Stimulated activated memory B cell treated with anti-CD40 and anti-IgM and Interleukin-4, amounts not matched to agents 10 μg/mL and 1 μg/mL and 100 μg/mL, for 72 hours (primary cell): ENCODE data around the gene LYPD6B.

ENCODE experiments used
- ATAC-seq: fragments of 150-1000 bp; cut with Tn5 transposase; 2 replicates; pipeline ENCODE4 v1.10.0; 2021
- H3K27ac Mint-ChIP-seq: one replicate; pipeline ENCODE4 v1.8.0; 2022; ENCODE audit warnings: mild to moderate bottlenecking, mixed read lengths
- H3K27me3 Mint-ChIP-seq: one replicate; pipeline ENCODE4 v1.8.0; 2022; ENCODE audit warnings: mixed read lengths
- H3K36me3 Mint-ChIP-seq: one replicate; pipeline ENCODE4 v1.8.0; 2022; ENCODE audit warnings: mixed read lengths
- H3K4me1 Mint-ChIP-seq: one replicate; pipeline ENCODE4 v1.8.0; 2022; ENCODE audit warnings: mixed read lengths
- H3K4me3 Mint-ChIP-seq: one replicate; pipeline ENCODE4 v1.8.0; 2022; ENCODE audit warnings: mild to moderate bottlenecking, moderate library complexity, mixed read lengths
- H3K9me3 Mint-ChIP-seq: one replicate; pipeline ENCODE4 v1.8.0; 2022; ENCODE audit warnings: mixed read lengths

The LYPD6B gene

GRCh38 chr2:149047118-149047517, 8.6 kb downstream of the LYPD6B start:
- no peak for ATAC-seq

DNA sequence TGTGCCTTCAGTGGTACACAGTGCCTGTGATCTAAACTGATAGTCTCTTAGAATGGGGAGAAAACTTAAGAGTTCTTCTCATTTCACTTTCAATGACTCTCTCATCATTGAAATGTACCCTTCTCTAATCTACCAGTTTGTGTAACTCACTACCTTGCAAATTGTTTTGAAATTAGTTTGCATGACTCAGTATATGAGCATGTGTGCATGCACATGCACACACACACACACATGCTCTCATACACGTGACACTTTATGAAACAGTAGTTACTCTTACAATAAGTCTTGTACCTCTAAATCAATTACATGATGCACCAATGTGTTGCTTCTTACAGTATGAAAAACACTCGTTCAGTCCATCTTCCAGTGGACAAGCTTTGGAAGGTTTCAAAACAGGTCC, 10.6 kb downstream of the LYPD6B start:
- no peaks in the 10 kb centered on the region for H3K4me1 Mint-ChIP-seq
- ATAC-seq = no peak
- H3K36me3 Mint-ChIP-seq = peaks cover 32% of the 10 kb centered on the region
- H3K9me3 Mint-ChIP-seq = peaks cover 17% of the 10 kb centered on the region
- no peaks in the 10 kb centered on the region for H3K27me3 Mint-ChIP-seq
- no peak overlapping the region for H3K4me3 Mint-ChIP-seq
- no peak overlapping the region for H3K27ac Mint-ChIP-seq

More at GRCh38 chr2:149047118-149047517, 8.6 kb downstream of the LYPD6B start:
- Mint-ChIP-seq H3K4me3 (no peak overlapping the region), H3K36me3 (peaks cover 32% of the 10 kb centered on the region), H3K27ac (no peak overlapping the region), H3K4me1 (no peaks in the 10 kb centered on the region), H3K9me3 (peaks cover 17% of the 10 kb centered on the region), H3K27me3 (no peaks in the 10 kb centered on the region)

DNA sequence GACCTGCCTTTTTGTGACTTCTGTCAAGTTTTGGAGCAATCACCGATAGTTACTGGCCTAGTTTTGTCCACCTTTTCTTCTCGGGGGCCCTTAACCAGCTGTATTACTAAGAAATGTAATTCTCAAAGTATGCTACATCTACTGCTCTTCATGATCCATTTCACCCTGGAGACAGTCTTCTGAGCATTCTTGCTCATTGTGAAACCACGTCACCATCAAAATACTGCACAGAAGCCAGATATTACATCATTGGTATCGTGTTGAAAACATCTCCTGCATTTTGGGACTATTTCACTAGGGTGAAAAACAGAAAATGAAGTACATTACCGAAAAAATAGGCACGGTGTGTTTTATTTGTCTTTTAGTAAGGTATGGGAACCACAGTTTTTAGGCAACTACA, 11.7 kb downstream of the LYPD6B start:
- no peaks in the 10 kb centered on the region for H3K4me1 Mint-ChIP-seq
- H3K27ac Mint-ChIP-seq = no peak overlapping the region
- no peak for ATAC-seq
- H3K9me3 Mint-ChIP-seq = peaks cover 16% of the 10 kb centered on the region
- H3K36me3 Mint-ChIP-seq = peaks cover 32% of the 10 kb centered on the region
- no peaks in the 10 kb centered on the region for H3K27me3 Mint-ChIP-seq
- H3K4me3 Mint-ChIP-seq = no peak overlapping the region

GRCh38 chr2:149055751-149056150, 17.3 kb downstream of the LYPD6B start:
- Mint-ChIP-seq H3K36me3 (no peaks in the 10 kb centered on the region), H3K27ac (no peak overlapping the region), H3K27me3 (no peaks in the 10 kb centered on the region), H3K4me1 (no peaks in the 10 kb centered on the region), H3K9me3 (no peaks in the 10 kb centered on the region), H3K4me3 (no peak overlapping the region)
- ATAC-seq = no peak

GRCh38 chr2:149056541-149057255, 18.2 kb downstream of the LYPD6B start:
- Mint-ChIP-seq H3K4me3 (no peak overlapping the region), H3K4me1 (no peaks in the 10 kb centered on the region)
- no peak for ATAC-seq

DNA sequence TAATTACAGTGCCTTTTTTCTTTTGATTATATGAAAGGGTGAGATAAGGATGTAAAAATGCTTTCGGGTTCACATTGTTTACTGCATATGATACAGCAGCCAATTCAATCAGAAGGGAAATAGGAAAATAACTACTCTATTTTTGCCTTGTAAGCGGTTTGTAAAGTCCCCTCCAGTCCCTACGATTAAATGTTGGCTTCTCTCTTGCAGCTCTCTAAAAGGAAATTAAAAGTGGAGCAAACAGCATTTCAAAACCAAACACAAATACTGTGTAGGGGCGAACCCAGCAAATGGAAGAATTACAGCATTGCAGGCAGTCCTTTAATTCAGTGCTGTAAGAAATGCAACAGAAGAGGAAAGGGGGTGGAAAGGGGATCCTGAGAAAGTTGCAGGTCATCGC, 18.9 kb downstream of the LYPD6B start:
- Mint-ChIP-seq H3K36me3 (no peaks in the 10 kb centered on the region), H3K4me3 (no peak overlapping the region)

More at GRCh38 chr2:149056541-149057255, 18.2 kb downstream of the LYPD6B start:
- no peaks in the 10 kb centered on the region for H3K27me3 Mint-ChIP-seq
- no peak overlapping the region for H3K27ac Mint-ChIP-seq
- H3K36me3 Mint-ChIP-seq = no peaks in the 10 kb centered on the region
- no peaks in the 10 kb centered on the region for H3K9me3 Mint-ChIP-seq

GRCh38 chr2:149058936-149059335, 20.4 kb downstream of the LYPD6B start:
- H3K4me3 Mint-ChIP-seq = no peak overlapping the region
- H3K4me1 Mint-ChIP-seq = peaks cover 6% of the 10 kb centered on the region
- H3K9me3 Mint-ChIP-seq = no peaks in the 10 kb centered on the region
- H3K36me3 Mint-ChIP-seq = no peaks in the 10 kb centered on the region
- no peak overlapping the region for H3K27ac Mint-ChIP-seq
- ATAC-seq = no peak
- no peaks in the 10 kb centered on the region for H3K27me3 Mint-ChIP-seq

More for the DNA sequence above, 18.9 kb downstream of the LYPD6B start:
- Mint-ChIP-seq H3K4me1 (no peaks in the 10 kb centered on the region), H3K27me3 (no peaks in the 10 kb centered on the region), H3K27ac (no peak overlapping the region), H3K9me3 (no peaks in the 10 kb centered on the region)
- no peak for ATAC-seq

- Mint-ChIP-seq H3K9me3 (no peaks in the 10 kb centered on the region), H3K4me3 (no peak overlapping the region), H3K4me1 (peaks cover 6% of the 10 kb centered on the region), H3K27me3 (no peaks in the 10 kb centered on the region), H3K36me3 (no peaks in the 10 kb centered on the region), H3K27ac (no peak overlapping the region)
- ATAC-seq = no peak
These were observed 21.3 kb downstream of the LYPD6B start for GRCh38 chr2:149059822-149060221.

- Mint-ChIP-seq H3K27ac (no peak overlapping the region), H3K9me3 (no peaks in the 10 kb centered on the region), H3K4me3 (no peak overlapping the region), H3K36me3 (no peaks in the 10 kb centered on the region), H3K27me3 (peaks cover under 1% of the 10 kb centered on the region), H3K4me1 (peaks cover 6% of the 10 kb centered on the region)
- no peak for ATAC-seq
These were observed 22.7 kb downstream of the LYPD6B start for GRCh38 chr2:149061133-149061745.

- no peak overlapping the region for H3K4me3 Mint-ChIP-seq
- no peak for ATAC-seq
- H3K9me3 Mint-ChIP-seq = peaks cover 6% of the 10 kb centered on the region
- no peak overlapping the region for H3K27ac Mint-ChIP-seq
- peaks cover 6% of the 10 kb centered on the region for H3K36me3 Mint-ChIP-seq
- H3K4me1 Mint-ChIP-seq = peaks cover 6% of the 10 kb centered on the region
- peaks cover 9% of the 10 kb centered on the region for H3K27me3 Mint-ChIP-seq
These were observed 24.0 kb downstream of the LYPD6B start for GRCh38 chr2:149062531-149062930.

- H3K4me1 Mint-ChIP-seq = peaks cover 6% of the 10 kb centered on the region
- ATAC-seq = no peak
- H3K36me3 Mint-ChIP-seq = peaks cover 6% of the 10 kb centered on the region
- no peak overlapping the region for H3K27ac Mint-ChIP-seq
- peaks cover 6% of the 10 kb centered on the region for H3K9me3 Mint-ChIP-seq
- peaks cover 9% of the 10 kb centered on the region for H3K27me3 Mint-ChIP-seq
- H3K4me3 Mint-ChIP-seq = no peak overlapping the region
These were observed 24.7 kb downstream of the LYPD6B start for GRCh38 chr2:149063177-149063576.

DNA sequence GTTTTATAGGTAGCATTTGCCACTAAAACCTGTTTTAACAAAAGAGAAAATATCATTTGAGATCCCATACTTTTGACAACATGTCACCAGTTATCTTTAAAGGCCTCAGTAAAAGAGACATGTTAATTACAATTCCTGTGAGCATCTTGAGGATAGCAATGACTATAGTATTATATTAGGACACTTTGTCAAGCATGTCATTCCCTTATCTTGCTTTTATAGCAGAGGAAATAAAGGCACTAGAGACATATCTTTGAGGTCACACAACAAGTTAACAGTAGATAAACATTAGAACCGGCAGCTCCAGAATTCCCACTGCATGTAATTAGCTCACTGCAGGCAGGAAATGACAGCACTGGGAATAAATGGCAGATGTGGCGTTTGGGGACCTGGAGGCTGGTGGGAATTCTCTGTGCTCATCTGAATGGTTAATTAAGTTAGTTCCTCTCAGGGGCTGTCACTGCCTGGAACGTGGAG, 25.9 kb downstream of the LYPD6B start:
- Mint-ChIP-seq H3K4me3 (no peak overlapping the region), H3K4me1 (peaks cover 6% of the 10 kb centered on the region), H3K27me3 (peaks cover 9% of the 10 kb centered on the region), H3K9me3 (peaks cover 6% of the 10 kb centered on the region), H3K36me3 (peaks cover 6% of the 10 kb centered on the region), H3K27ac (no peak overlapping the region)
- ATAC-seq = no peak

- peaks cover 9% of the 10 kb centered on the region for H3K27me3 Mint-ChIP-seq
- no peak overlapping the region for H3K4me3 Mint-ChIP-seq
- H3K4me1 Mint-ChIP-seq = peaks cover 6% of the 10 kb centered on the region
- ATAC-seq = no peak
- H3K9me3 Mint-ChIP-seq = peaks cover 6% of the 10 kb centered on the region
- peaks cover 6% of the 10 kb centered on the region for H3K36me3 Mint-ChIP-seq
- H3K27ac Mint-ChIP-seq = no peak overlapping the region
These were observed 26.5 kb downstream of the LYPD6B start for GRCh38 chr2:149064856-149065630.

- Mint-ChIP-seq H3K36me3 (peaks cover 6% of the 10 kb centered on the region), H3K4me1 (no peaks in the 10 kb centered on the region), H3K9me3 (peaks cover 6% of the 10 kb centered on the region), H3K27ac (no peak overlapping the region), H3K27me3 (peaks cover 27% of the 10 kb centered on the region), H3K4me3 (no peak overlapping the region)
- ATAC-seq = no peak
These were observed 29.9 kb downstream of the LYPD6B start for GRCh38 chr2:149068225-149068995.
